HepG2 (cell line): ENCODE data around the gene LEF1.

Source experiments
- DNMT1 ChIP-seq: sonication (generic); formaldehyde crosslinking; IDR thresholded peaks from 2 replicates; pipeline ENCODE4 v1.5.1; 2020; ENCODE audit warnings: mild to moderate bottlenecking, missing genetic modification reagents
- ELF3 ChIP-seq: IDR thresholded peaks from 2 replicates; pipeline ENCODE4 v1.6.1; 2016; ENCODE audit warnings: missing genetic modification reagents, missing compliant biosample characterization
- MAFK ChIP-seq, 2 experiments: IDR thresholded peaks in 1 of 2; conservative IDR thresholded peaks in 1 of 2; 2 replicates each; pipeline ENCODE4 v1.6.1; 2011; ENCODE audit warnings: improper control_type of control experiment in 2 of 2, low read length in 2 of 2
- MXI1 ChIP-seq: IDR thresholded peaks from 3 replicates; pipeline ENCODE4 v1.6.1; 2012; ENCODE audit warnings: low read depth, low read length, inconsistent platforms, borderline replicate concordance
- POLR2AphosphoS2 ChIP-seq: IDR thresholded peaks from 2 replicates; pipeline ENCODE4 v1.6.1; 2011; ENCODE audit warnings: low read depth, low read length, improper control_type of control experiment
- POLR2AphosphoS5 ChIP-seq: IDR thresholded peaks from 2 replicates; pipeline ENCODE4 v1.6.1; 2012; ENCODE audit warnings: low read depth, low read length
- ZBTB34 ChIP-seq: sonication (generic); formaldehyde crosslinking; IDR thresholded peaks from 2 replicates; pipeline ENCODE4 v1.8.0; 2022; ENCODE audit warnings: mild to moderate bottlenecking, missing genetic modification reagents

GRCh38 chr4:108156391-108156790 is 12.3 kb downstream of the LEF1 start:
- no peak for TF ChIP-seq POLR2AphosphoS5
- no peak for TF ChIP-seq ELF3 (CRISPR knock-in tag)
- TF ChIP-seq POLR2AphosphoS2, result no peak
- no peak for TF ChIP-seq MAFK (conservative IDR thresholded peaks at IDR 0.05 in 1 of 2, IDR thresholded peaks at IDR 0.05 in 1 of 2; ENCODE audit: low read length in 2 of 2)
- TF ChIP-seq MXI1, result no peak
- TF ChIP-seq DNMT1, result no peak
- no peak for TF ChIP-seq ZBTB34 (CRISPR knock-in tag)
